Measurements from ENCODE around the gene LINGO4. TPM values are rescaled to one million over a fixed set of nuclear protein-coding genes. Genes with fewer than 3 reads are reported as not detected.

Gene LINGO4, protein sequence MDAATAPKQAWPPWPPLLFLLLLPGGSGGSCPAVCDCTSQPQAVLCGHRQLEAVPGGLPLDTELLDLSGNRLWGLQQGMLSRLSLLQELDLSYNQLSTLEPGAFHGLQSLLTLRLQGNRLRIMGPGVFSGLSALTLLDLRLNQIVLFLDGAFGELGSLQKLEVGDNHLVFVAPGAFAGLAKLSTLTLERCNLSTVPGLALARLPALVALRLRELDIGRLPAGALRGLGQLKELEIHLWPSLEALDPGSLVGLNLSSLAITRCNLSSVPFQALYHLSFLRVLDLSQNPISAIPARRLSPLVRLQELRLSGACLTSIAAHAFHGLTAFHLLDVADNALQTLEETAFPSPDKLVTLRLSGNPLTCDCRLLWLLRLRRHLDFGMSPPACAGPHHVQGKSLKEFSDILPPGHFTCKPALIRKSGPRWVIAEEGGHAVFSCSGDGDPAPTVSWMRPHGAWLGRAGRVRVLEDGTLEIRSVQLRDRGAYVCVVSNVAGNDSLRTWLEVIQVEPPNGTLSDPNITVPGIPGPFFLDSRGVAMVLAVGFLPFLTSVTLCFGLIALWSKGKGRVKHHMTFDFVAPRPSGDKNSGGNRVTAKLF
- total RNA-seq: 0.29 TPM
- long read RNA-seq: 0 reads

DNA sequence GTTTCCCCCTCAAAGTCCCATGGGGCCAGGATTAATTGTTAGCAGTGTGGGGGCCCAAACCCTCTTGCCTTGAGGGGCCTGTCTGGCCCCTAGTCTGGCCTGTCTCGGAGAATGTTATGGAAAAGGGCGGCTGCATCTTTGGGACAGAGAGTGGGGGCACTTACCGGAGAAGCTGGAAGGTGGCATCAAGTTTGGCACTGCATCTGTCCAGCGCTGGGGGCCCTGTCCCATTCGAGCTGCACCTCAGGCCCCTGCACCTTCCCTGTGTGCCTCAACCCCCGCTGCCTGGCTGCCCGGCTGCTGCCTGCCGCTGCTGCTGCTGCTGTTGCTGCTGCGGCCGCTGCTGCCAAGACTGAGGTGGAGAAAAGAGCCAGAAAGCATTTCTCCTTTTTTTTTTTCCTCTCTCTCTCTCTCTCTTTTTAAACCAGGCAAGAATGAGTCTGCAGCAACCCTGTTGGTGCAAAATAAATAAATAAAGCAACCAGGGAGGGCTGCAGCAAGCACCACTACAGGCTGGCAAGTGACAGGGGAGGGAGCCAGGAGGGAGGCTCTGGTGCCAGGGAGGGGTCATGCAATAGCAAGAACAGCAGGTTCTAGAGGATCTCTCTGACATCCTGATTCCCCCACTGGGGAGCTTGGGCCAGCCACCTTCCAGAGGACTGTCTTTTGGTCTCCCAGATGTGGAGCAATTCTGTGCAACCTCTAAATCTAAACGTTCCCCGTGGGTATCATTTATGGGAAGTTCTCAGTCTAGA lies at the start of gene LINGO4:
Gene LINGO4, minus strand, starts transcription at position 354 of the 755 bp plus-strand sequence. CDS start 2,715 bp downstream, outside the sequence.
- intact Hi-C loops (cut with DNase I): no loop called here
- H3K4me1 ChIP-seq: no peaks in the 10 kb centered on the region
- TF ChIP-seq, protein P1, sequence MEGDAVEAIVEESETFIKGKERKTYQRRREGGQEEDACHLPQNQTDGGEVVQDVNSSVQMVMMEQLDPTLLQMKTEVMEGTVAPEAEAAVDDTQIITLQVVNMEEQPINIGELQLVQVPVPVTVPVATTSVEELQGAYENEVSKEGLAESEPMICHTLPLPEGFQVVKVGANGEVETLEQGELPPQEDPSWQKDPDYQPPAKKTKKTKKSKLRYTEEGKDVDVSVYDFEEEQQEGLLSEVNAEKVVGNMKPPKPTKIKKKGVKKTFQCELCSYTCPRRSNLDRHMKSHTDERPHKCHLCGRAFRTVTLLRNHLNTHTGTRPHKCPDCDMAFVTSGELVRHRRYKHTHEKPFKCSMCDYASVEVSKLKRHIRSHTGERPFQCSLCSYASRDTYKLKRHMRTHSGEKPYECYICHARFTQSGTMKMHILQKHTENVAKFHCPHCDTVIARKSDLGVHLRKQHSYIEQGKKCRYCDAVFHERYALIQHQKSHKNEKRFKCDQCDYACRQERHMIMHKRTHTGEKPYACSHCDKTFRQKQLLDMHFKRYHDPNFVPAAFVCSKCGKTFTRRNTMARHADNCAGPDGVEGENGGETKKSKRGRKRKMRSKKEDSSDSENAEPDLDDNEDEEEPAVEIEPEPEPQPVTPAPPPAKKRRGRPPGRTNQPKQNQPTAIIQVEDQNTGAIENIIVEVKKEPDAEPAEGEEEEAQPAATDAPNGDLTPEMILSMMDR (IDR thresholded peaks at IDR 0.05): no peak
- H3K27me3 ChIP-seq: peaks cover 2% of the 10 kb centered on the region
- H3K27ac ChIP-seq: no peak within 1 kb of the TSS
- ATAC-seq (no peak), DNase-seq (no peak)
- H3K4me3 ChIP-seq: no peak within 1 kb of the TSS
- H3K36me3 ChIP-seq: no peaks in the 10 kb centered on the region
- no peaks in the 10 kb centered on the region for H3K9me3 ChIP-seq

DNA sequence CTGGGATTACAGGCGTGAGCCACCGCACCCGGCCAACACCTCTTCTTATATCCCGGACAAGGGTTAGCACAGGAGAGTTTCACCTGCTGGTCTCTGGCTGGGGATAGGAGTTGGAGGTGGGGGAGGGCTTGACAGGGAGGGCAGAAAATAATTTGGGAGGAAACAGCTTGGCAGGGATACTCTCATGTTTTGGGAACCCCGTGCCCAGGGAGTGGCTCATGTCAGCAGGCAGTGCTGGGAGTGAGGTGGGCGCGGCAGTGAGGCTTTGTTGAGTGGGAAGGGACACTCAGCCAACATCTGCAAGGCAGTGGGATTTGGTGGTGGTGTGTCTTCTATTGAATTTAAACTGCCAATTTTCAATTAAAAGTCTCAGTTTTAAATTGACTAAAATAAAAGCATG lies 49.4 kb upstream of the LINGO4 start:
- H3K4me1 ChIP-seq: no peaks in the 10 kb centered on the region
- intact Hi-C loops (cut with DNase I): no loop called here
- ATAC-seq (no peak), DNase-seq (no peak)
- H3K27ac ChIP-seq: no peak overlapping the region
- H3K9me3 ChIP-seq: no peaks in the 10 kb centered on the region
- H3K36me3 ChIP-seq: no peaks in the 10 kb centered on the region
- no peak overlapping the region for H3K4me3 ChIP-seq
- no peaks in the 10 kb centered on the region for H3K27me3 ChIP-seq
- TF ChIP-seq, protein P1 (IDR thresholded peaks at IDR 0.05): no peak

DNA sequence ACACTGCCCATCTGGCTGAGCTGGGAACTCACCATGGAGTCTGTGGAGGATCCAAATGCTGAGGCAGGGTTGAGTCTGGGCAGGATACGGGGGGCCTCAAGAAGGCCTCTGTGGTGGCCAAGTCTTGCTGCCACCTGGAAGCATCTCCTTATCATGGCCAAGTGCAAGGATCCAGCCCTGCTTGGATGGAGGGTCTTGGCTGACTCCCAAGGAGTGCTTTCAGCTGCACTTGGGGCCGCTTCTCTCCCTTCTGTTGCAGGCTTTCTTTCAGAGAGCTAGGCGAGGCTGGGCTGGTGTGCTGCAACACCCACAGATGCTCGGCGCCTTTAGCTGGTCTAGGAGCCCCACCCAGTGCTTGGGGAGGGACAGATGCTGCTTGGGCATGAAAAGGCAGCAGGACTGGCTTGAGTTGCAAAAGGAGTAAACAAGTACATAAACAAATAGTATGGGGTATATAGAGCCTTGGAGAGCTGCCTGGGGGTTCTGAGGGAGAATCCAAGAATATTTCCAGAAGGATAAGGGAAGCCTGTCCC lies 48.3 kb upstream of the LINGO4 start, which contains the start of gene THEM5:
Gene THEM5, minus strand, starts transcription at position 302 of the 533 bp plus-strand sequence. Its CDS starts 147 bp downstream, at position 155.
- H3K4me1 ChIP-seq: peaks cover 11% of the 10 kb centered on the region
- H3K4me3 ChIP-seq: no peak within 1 kb of the TSS
- TF ChIP-seq, protein P1 (IDR thresholded peaks at IDR 0.05): no peak
- no peaks in the 10 kb centered on the region for H3K36me3 ChIP-seq
- H3K27ac ChIP-seq: no peak within 1 kb of the TSS
- ATAC-seq: no peak
- no peaks in the 10 kb centered on the region for H3K27me3 ChIP-seq
- intact Hi-C loops (cut with DNase I): no loop called here
- H3K9me3 ChIP-seq: no peaks in the 10 kb centered on the region
- no peak for DNase-seq

DNA sequence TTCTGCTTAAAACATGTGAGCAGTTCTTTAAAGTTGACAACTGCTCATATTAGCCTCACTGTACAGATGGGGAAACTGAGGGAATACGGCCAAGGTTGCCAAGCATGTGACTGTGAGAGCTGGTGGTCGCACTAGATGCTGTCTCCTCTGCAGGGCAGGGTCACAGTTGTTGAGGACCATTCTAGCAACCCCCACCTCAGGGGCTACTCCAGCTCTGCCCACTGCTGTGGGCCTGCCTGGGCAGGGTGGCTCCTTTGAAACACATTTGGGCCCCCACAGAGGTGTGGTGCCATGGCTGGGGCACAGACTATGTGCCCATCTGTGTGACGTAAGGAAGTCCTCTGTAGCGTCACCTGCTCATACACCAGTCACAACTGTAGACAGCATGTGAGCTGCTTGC lies 47.5 kb upstream of the LINGO4 start:
- Histone ChIP-seq H3K27ac (no peak overlapping the region), H3K27me3 (no peaks in the 10 kb centered on the region), H3K4me3 (no peak overlapping the region), H3K4me1 (peaks cover 11% of the 10 kb centered on the region), H3K9me3 (no peaks in the 10 kb centered on the region), H3K36me3 (no peaks in the 10 kb centered on the region)
- TF ChIP-seq, protein P1 (IDR thresholded peaks at IDR 0.05): no peak
- ATAC-seq (no peak), DNase-seq (no peak)
- intact Hi-C loops (cut with DNase I): no loop called here

DNA sequence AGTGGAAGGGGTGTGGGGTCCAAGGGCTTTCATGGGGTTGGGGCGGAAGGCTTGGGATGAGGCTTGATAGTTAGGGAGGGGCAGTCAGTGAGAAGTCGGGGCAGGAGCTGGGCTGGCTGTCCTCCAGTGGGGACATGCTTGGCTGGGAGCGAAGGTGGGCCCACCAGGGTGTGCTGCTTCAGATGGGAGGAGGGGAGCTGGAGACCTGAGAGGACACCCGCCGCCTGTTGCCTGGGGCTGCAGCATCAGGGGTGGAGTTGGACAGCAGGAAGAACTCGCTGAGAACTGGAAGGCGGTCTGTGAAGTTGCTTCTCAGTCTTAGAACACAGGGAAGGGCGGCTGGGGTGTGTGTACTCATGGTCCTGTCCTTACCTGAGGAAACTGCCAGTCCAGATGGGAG lies 46.7 kb upstream of the LINGO4 start:
- Histone ChIP-seq H3K27me3 (no peaks in the 10 kb centered on the region), H3K27ac (no peak overlapping the region), H3K9me3 (no peaks in the 10 kb centered on the region), H3K4me1 (peaks cover 11% of the 10 kb centered on the region), H3K4me3 (no peak overlapping the region), H3K36me3 (no peaks in the 10 kb centered on the region)
- DNase-seq (no peak), ATAC-seq (no peak)
- TF ChIP-seq, protein P1 (IDR thresholded peaks at IDR 0.05): no peak
- intact Hi-C loops (cut with DNase I): no loop called here
